Spleen (tissue), 11 donors: Measurements from ENCODE around the gene ATP5F1D. TPM values are rescaled to one million over a fixed set of nuclear protein-coding genes. Genes with fewer than 3 reads are reported as not detected.

Experiments used
- DNase-seq: peaks from one replicate; pipeline ENCODE4 v3.0.0-alpha.2; 2020
- H3K27ac ChIP-seq, 8 donors: fragments of 200-600 bp; sonication (generic) in 7 of 8; 1 replicate in 4 of 8; 2 replicates in 4 of 8; pipeline versions ENCODE4 v1.5.0 to v1.8.0; 2016 to 2021; ENCODE audit warnings: inconsistent platforms in 4 of 8, mild to moderate bottlenecking in 4 of 8, moderate library complexity in 1 of 8
- H3K27me3 ChIP-seq, 7 donors: fragments of 200-600 bp; sonication (generic) in 6 of 7; replicated peaks in 1 of 7; 1 replicate in 4 of 7; 2 replicates in 3 of 7; pipeline versions ENCODE4 v1.5.0 to v1.8.0; 2016 to 2021; ENCODE audit warnings: inconsistent platforms in 3 of 7, mild to moderate bottlenecking in 1 of 7
- H3K36me3 ChIP-seq, 6 donors: fragments of 200-600 bp; sonication (generic) in 5 of 6; 1 replicate in 4 of 6; 2 replicates in 2 of 6; pipeline versions ENCODE4 v1.5.0 to v1.8.0; 2016 to 2021; ENCODE audit warnings: inconsistent platforms in 2 of 6
- H3K4me1 ChIP-seq, 6 donors: fragments of 200-600 bp; sonication (generic) in 5 of 6; 1 replicate in 3 of 6; 2 replicates in 3 of 6; pipeline versions ENCODE4 v1.5.0 to v1.8.0; 2016 to 2021; ENCODE audit warnings: inconsistent platforms in 3 of 6
- H3K4me3 ChIP-seq, 8 donors: fragments of 200-600 bp; sonication (generic) in 7 of 8; 1 replicate in 4 of 8; 2 replicates in 4 of 8; pipeline versions ENCODE4 v1.5.0 to v1.8.0; 2016 to 2021; ENCODE audit warnings: inconsistent platforms in 4 of 8, mild to moderate bottlenecking in 4 of 8, moderate library complexity in 2 of 8
- H3K9me3 ChIP-seq, 8 donors: fragments of 200-600 bp; sonication (generic) in 7 of 8; 1 replicate in 4 of 8; 2 replicates in 4 of 8; pipeline versions ENCODE4 v1.5.0 to v1.8.0; 2016 to 2021; ENCODE audit warnings: inconsistent platforms in 4 of 8
- CTCF ChIP-seq, 11 experiments: fragments of 200-600 bp in 7 of 11; fragments of 450-650 bp in 4 of 11; sonication (generic) in 4 of 11; IDR thresholded peaks in 8 of 11; conservative IDR thresholded peaks in 3 of 11; 1 replicate in 7 of 11; 2 replicates in 4 of 11; pipeline versions ENCODE4 v1.4.0 to v1.8.0; 2016 to 2021; ENCODE audit warnings: antibody characterized with exemption in 11 of 11, inconsistent platforms in 4 of 11, mild to moderate bottlenecking in 1 of 11
- POLR2A ChIP-seq, 3 donors: fragments of 450-650 bp; IDR thresholded peaks; one replicate each; pipeline ENCODE4 v1.5.1; 2017; ENCODE audit warnings: antibody characterized with exemption in 3 of 3, mild to moderate bottlenecking in 1 of 3
- POLR2AphosphoS5 ChIP-seq, 3 donors: sonication (generic); formaldehyde crosslinking; IDR thresholded peaks; one replicate each; pipeline ENCODE4 v1.5.1; 2017; ENCODE audit warnings: antibody characterized with exemption in 3 of 3
- WGBS, 5 donors: extraction: QIAGEN DNeasy Blood & Tissue Kit in 3 of 5; methylation state at CpG; one replicate each; pipeline versions ENCODE4 v1.1.5 to v1.1.7; 2013 to 2018; 5-methylcytosine and 5-hydroxymethylcytosine counted together
- intact Hi-C: fragments of 100-400 bp; cut with DNase I; formaldehyde crosslinking; loops from one replicate; pipeline ENCODE4 v1.15.0; 2023; ENCODE audit warnings: low total_unique reads
- polyA plus RNA-seq, 3 donors: library from polyadenylated mRNA; stranded (reverse); fragments of 200-250 nt; gene quantifications; one replicate each; pipeline ENCODE4 v1.2.1, GENCODE V29; 2013
- total RNA-seq, 7 donors: library from RNA; depleted of rRNA in 3 of 7; stranded (reverse); fragments of >200 nt in 3 of 7; fragmentation: NEBNext Ultra II Directional in 4 of 7; extraction: Animal tissue kit (Norgen Biotek cat#: 25700) in 4 of 7; gene quantifications; one replicate each; pipeline versions ENCODE4 v1.1.0 to v1.2.1, GENCODE V29; 2016 to 2021
- donor health status: healthy with polysubstance abuse.
- donor health status: DM: no; HTN: no; CAD: no; lungs with moderate emphysema.
- donor health status: DM: no; HTN: no; CAD: no.
- donor health status: Bipolar disorder and iron deficiency.
- donor health status: healthy.
- donor health status: DM: no; HTN: no; CAD: no.
- donor health status: DM: yes; HTN: yes; CAD: no.

The ATP5F1D gene
- total and polyA plus RNA-seq, 10 donors = 49.1 to 166 (median 121) TPM

DNA sequence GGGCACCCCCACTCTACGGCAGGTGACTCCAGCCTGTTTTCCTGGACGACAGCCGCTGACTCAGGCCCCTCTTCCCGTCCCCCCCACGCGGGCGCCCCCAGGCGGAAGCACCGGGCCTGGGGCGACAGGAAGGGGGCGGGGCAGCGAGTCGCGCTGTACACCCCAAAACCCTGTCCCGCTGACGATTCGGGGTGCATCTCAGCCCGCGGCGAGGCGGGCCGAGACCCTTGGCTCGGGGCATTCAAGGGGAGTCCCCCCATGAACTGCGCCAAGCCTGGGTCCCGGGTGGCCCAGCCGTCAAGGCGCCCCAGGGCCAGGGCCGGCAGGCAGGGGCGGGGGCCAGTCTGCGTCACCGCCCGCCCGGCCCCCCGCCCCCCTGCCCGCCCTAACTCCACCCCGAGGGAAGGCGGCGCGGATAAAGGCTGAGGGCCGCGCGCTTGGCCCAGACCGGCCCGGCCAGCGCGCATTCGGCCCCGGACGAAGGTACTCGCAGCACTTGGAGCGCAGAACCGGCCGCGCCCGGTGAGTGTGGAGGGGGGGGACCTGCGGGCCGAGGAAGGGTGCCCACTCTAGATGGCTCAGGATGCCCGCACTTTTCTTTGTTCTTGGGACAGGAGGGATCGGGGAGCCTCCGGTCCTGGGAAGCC, 6.7 kb downstream of the ATP5F1D start, which contains the start of gene MIDN:
MIDN (plus strand) TSS at position 445 of the 647 bp plus-strand sequence. CDS start 1,714 bp downstream, outside the sequence.
- Histone ChIP-seq H3K4me1 (peaks cover 35 to 74% (median 66%) of the 10 kb centered on the region in 6 donors), H3K36me3 (peaks cover 0 to 40% (median 13%) of the 10 kb centered on the region in 6 donors), H3K9me3 (no peaks in the 10 kb centered on the region), H3K27me3 (no peaks in the 10 kb centered on the region), H3K27ac (peak within 1 kb of the TSS; percentile 97 to 100 (median 99)), H3K4me3 (peak within 1 kb of the TSS; percentile 67 to 99 (median 94))
- intact Hi-C loops = no loop called here
- 0 to 1% (median 0%) methylated on average over 13 to 60 of the region's 60 CpGs for WGBS, 5 donors
- DNase-seq = peak; percentile 96
- peak; percentile 35 to 89 (median 74) for TF ChIP-seq POLR2A (IDR thresholded peaks at IDR 0.05)
- TF ChIP-seq CTCF (IDR thresholded peaks at IDR 0.05 in 8 of 11, conservative IDR thresholded peaks at IDR 0.05 in 3 of 11) = peak in 7 of 11 experiments; percentile 12 to 65 (median 36)
- TF ChIP-seq POLR2AphosphoS5 (IDR thresholded peaks at IDR 0.05) = peak; percentile 91 to 96 (median 93)

DNA sequence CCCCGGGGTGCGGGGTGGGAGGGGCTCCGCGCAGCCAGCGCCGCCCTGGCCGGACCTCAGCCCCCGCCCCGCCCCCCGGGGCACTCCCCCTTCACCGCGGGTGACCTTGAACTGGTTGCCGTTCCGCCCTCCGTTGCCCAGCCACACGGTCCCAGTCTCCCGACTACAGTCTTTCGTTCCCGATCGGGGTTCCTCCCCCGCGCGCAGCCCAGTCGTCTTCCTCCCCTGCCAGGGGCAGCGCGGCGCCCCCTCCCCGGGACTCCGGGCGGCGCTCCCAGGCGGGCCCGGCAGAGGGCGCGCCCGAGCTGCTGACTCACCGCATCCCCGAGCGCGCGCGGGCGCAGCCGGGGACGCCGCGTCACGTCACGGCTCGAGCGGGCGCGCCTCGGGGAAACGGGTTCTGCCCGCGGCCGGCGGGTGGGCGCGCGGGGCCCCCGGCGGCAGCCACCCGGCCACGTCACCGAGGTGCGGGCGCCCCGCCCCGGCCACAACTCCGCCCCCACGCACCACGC, 7.3 kb downstream of the ATP5F1D start:
- Histone ChIP-seq H3K4me3 (peak overlapping the region; percentile 67 to 99 (median 94)), H3K9me3 (no peaks in the 10 kb centered on the region), H3K27ac (peak overlapping the region; percentile 97 to 100 (median 99)), H3K27me3 (no peaks in the 10 kb centered on the region), H3K36me3 (peaks cover 0 to 39% (median 17%) of the 10 kb centered on the region in 6 donors), H3K4me1 (peaks cover 35 to 74% (median 66%) of the 10 kb centered on the region in 6 donors)
- intact Hi-C loops = no loop called here
- 0 to 2% (median 0%) methylated on average over 9 to 74 of the region's 74 CpGs for WGBS, 5 donors
- peak; percentile 96 for DNase-seq
- TF ChIP-seq POLR2AphosphoS5 (IDR thresholded peaks at IDR 0.05) (peak in 1 of 3 donors; percentile 62), POLR2A (IDR thresholded peaks at IDR 0.05) (peak in 1 of 3 donors; percentile 65), CTCF (IDR thresholded peaks at IDR 0.05 in 8 of 11, conservative IDR thresholded peaks at IDR 0.05 in 3 of 11) (peak; percentile 70 to 94 (median 86))

DNA sequence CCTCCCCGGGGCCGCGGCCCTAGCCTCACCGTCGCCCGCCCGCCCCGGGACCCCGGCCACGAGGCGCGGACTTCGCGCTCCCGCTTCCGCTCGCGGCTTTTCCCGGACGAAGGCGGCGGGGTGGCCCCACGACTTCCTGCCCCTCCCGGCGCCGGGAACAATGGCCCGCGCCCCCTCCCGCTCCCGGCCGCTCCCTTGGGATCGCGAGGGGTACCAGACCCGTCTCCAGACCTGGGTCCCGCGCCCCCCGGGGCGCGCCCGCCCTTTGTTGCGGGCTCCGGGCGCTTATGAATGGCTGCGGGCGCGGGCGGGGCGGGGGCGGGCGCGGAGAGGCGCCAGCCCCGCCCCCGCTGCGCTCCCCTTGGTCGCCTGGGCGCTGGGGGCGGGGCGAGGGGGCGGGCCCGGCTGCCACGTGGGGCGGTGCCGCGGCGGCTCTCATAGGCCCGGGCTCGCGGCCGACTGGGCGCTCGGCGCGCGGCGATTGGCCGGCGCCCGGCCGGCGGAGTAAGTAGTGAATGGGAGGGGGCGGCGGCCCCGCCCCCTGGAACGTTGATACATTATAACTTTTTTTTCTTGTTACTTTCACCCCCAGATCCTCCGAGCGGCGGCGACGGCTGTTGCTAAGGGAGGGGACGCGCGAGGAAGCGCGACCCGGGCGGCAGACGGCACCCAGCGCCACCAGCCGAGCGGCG, 7.9 kb downstream of the ATP5F1D start:
- intact Hi-C loops = no loop called here
- DNase-seq = peak; percentile 97
- no peaks in the 10 kb centered on the region for H3K27me3 ChIP-seq
- H3K9me3 ChIP-seq = no peaks in the 10 kb centered on the region
- TF ChIP-seq POLR2AphosphoS5 (IDR thresholded peaks at IDR 0.05) (peak; percentile 98 to 99 (median 98)), CTCF (IDR thresholded peaks at IDR 0.05 in 8 of 11, conservative IDR thresholded peaks at IDR 0.05 in 3 of 11) (peak in 1 of 11 experiments; percentile 17), POLR2A (IDR thresholded peaks at IDR 0.05) (peak; percentile 83 to 97 (median 93))
- peaks cover 35 to 74% (median 66%) of the 10 kb centered on the region in 6 donors for H3K4me1 ChIP-seq
- H3K36me3 ChIP-seq = peaks cover 0 to 39% (median 23%) of the 10 kb centered on the region in 6 donors
- peak overlapping the region; percentile 97 to 100 (median 99) for H3K27ac ChIP-seq
- WGBS, 5 donors = 0 to 1% (median 0%) methylated on average over 25 to 102 of the region's 102 CpGs
- peak overlapping the region; percentile 91 to 99 (median 98) for H3K4me3 ChIP-seq
